GM21825 (cell line): ENCODE data around the gene CHODL.

Source experiments
- ATAC-seq: cut with Tn5 transposase; IDR thresholded peaks from one replicate; pipeline ENCODE4 v1.9.1; 2021; ENCODE audit warnings: mild to moderate bottlenecking, moderate library complexity; ENCODE audit not compliant: unreplicated experiment

Gene CHODL, protein sequence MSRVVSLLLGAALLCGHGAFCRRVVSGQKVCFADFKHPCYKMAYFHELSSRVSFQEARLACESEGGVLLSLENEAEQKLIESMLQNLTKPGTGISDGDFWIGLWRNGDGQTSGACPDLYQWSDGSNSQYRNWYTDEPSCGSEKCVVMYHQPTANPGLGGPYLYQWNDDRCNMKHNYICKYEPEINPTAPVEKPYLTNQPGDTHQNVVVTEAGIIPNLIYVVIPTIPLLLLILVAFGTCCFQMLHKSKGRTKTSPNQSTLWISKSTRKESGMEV

DNA sequence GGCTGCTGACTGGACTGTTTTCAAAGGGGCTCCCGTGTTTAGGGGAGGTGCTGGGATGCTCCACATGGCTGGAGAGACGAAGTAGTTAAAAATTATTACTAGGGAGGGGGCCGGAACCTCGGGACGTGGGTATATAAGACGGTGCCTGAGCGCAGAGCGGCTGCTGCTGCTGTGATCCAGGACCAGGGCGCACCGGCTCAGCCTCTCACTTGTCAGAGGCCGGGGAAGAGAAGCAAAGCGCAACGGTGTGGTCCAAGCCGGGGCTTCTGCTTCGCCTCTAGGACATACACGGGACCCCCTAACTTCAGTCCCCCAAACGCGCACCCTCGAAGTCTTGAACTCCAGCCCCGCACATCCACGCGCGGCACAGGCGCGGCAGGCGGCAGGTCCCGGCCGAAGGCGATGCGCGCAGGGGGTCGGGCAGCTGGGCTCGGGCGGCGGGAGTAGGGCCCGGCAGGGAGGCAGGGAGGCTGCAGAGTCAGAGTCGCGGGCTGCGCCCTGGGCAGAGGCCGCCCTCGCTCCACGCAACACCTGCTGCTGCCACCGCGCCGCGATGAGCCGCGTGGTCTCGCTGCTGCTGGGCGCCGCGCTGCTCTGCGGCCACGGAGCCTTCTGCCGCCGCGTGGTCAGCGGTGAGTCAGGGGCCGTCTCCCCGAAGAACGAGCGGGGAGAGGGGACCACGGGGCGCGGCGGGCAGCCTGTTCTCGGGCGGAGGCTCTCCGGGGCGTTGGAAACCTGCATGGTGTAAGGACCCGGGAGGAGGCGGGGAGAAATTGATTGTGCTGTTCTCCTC is at the start of gene CHODL:
CHODL (plus strand) TSS at position 163 of the 793 bp plus-strand sequence; CDS start at position 554, 391 bp downstream.
- ATAC-seq, result no peak

DNA sequence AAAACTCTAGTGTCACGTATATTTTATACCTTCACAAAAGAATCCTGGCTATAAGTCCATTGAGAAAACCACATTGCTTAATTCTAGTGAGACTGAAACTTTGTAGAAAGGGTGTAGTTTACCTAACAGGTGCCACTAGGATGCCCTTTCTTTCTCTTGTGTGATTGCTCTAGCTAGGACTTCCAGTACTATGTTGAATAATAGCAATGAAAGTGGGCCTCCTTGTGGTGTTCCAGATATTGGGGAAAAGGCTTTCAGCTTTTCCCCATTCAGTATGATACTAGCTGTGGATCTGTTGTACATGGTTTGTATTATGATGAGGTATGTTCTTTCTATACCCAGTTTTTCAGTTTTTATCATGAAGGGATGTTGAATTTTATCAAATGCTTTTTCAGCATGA is 39.7 kb upstream of the CHODL start:
- ATAC-seq, result no peak

DNA sequence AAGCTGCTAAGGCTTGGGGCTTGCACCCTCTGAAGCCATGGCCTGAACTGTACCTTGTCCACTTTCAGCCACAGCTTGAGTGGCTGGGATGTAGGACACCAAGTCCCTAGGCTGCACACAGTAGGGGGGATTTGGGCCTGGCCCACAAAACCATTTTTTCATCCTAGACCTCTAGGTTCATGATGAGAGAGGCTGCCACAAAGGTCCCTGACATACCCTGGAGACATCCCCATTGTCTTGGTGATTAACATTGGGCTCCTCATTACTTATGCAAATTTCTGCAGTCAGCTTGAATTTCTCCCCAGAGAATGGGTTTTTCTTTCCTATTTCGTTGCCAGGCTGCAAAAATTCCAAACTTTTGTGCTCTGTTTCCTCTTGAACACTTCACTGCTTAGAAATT is 26.3 kb upstream of the CHODL start:
- no peak for ATAC-seq

DNA sequence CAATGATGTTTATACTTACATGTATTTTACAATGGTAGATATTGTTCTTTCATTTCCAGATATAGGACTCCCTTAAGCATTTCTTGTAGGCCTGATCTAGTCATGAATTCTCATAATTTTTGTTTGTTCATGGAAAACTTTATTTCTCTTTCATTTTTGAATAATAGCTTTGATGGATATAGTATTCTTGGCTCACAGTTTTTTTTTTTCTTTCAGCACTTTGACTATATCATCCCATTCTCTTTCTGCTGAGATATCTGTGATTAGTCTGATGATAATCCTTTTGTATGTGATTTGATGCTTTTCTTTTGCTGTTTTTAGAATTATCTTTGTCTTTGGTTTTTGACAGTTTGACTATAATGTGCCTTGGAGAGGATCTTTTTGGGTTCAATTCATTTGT is 24.1 kb upstream of the CHODL start:
- ATAC-seq, result no peak

DNA sequence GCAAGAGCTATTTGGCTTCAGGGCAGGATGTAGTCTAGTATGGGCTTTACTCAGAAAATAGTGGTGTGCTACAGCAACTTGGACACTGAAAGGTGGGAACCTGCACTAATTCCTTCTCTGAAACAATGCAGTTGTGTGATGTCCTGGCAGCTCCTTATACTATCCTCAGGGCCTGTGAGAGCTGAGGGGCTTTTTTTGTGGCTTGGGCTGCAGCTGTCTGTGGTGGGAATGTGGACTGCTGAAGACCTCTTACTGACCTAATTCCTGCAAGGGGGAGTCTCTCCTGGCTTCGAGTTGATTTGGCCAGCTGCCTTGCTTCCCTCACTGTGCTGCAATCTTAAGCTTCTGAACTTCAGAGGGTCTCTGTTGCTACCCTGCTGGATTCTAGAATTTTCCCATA is 22.3 kb upstream of the CHODL start:
- no peak for ATAC-seq

DNA sequence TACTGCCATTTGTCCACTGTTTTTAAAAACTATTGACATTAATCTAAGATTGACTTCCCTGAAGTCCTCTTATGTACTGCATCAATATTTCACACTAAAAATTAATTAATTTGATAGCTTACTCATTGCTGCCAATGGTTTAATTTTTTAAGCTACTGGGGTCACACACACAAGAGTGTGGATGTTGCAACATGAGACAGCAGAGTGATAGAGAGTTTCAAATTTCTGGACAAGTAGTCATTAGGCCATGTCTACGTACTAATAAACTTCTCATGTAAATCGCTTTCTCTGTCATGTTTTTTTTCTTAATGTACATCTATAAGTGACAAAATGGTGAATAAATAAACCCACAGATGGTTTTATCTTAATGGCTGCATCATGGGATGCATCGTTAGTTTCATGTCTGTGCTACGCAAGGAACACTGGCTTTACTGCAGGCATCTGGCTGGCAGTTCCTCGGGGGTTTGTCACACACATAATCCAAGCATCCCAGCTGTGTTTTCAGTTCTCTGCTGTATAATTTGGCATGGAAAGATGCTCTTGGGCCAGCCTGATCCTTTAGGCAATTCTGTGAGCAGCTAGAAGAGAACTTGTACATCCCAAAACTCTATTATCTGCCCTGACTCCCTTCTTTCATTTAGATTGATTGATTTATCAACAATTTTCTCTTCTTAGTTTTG is 16.4 kb upstream of the CHODL start:
- no peak for ATAC-seq

DNA sequence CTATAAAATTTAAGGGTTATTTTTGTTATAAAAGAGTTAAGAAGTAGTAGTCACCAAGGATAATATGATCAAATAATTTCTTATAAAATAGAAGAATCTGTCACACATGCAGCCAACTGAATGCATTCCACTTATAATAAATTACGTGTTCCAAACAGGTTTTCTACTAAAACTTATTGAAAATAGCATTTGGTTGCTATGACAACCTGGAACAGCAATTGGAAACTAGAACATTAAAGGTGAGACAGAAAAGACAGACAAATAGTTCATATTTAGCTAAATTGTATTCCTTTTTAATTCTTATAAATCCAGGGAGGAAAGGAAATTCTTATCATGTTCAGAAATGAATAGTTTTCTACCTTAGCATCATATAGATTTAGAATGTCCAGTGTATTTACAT is 9.1 kb upstream of the CHODL start:
- no peak for ATAC-seq

DNA sequence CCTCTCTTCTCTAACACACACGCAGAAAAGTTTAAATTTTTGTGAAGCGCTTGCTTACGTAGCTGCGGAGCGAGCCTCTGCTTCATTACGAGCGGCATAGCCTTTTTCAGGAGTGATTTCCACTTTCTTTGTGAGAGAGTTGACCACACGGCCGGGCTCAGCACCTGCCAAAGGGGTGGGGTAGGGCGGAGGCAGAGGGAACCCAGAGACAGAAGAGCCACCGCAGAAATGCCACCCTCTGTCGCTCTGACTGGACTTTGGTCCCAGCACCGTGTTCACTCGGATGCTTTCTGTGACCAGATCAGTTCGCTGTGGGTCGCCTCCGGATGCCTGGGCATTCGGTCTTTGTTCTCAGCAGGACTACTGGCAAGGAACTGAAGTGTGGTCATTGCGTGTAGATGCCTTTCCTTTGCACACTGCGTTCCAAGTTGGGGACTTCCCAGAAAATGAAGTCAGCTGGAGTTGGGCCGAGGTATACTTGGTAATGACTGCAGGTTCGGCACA is 883 bp downstream of the CHODL start:
- ATAC-seq, result no peak

DNA sequence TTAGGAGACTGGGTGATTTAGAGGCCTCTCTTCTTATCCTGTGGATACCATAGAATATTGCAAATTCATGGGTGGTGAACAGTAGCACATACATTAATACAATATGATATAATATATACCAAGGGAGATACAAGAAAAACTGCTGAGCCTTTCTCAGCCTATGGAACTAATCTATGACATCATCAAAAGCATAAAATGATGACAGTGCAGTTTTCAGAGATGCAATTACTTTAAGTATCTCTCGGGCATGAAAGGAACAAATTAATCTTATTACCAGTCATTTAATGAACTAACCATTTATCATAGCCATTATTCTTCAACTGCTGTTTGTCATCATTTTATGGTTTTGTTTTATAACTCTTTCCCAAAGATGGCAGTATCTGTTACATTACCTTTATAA is 3.5 kb downstream of the CHODL start:
- ATAC-seq, result no peak

DNA sequence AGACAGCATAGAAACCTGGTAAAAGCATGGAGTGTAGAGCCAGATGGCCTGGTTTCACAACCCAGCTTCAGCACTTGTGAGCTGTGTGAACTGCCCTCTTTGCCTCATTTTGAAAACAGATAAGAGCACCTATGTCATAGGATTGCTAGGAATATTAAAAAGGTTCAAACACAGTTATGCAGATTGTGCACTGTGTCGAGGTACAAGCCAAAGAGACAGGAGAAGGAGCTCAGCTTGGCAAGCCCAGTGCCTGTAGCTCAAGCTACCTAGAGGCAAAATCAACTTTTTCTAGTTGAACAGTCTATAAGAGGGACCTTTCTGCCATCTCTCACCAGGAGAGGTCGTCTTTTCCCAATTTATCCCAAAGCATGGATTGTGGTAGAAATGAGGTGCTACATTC is 5.0 kb downstream of the CHODL start:
- no peak for ATAC-seq

DNA sequence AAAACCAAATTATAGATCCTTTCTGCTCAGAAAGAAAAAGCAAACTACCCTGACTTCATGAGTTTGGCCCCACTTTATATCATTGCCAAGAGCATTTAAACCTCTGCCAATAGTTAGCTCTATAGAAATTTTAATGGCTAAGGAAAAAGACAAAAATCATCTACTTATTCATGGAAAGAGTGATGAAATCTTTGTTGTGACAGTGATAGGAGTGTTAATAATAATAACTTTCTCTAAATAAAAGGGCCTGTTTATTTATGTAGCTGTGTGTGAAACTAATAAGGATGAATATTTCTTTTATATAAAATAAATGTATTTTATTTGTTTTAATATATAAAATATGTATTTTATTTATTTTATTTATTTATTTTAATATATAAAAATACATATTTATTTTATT is 6.4 kb downstream of the CHODL start:
- no peak for ATAC-seq

DNA sequence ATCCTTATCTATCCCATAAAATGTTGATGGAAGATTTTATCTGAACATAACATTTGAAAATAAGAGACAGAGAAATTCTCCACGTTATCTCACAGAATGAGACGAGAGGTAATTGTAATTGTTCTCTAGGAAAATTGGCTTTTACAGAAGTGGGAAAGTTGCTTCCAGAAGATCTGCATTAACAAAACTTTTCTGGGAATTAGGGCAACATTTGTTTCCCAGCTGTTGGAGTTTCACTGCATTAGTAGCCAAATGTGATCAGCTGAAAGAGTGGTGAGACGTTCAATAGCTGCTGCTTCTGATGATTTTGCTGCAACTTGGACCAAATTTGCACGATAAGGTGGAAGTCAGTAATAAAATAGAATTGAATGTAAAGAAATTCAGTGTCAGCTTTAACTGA is 7.6 kb downstream of the CHODL start:
- ATAC-seq, result no peak

DNA sequence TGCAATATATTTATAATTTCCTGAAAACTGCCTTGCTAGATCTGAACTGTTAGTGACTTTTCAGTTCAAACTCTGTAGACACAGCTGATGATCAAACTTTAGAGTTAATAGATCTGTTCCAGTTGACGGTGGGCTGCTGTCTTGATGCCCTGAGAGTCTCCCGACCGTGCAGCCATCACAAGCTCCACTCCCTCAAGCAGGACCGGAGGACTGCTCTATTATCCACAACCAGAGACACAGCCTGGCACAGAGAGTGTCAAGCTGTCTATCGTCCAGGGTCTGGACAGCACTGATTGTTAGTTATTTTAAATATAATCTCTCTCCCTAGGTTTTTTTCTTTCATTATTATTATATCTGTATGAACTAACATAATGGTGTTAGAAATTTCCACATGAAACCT is 8.0 kb downstream of the CHODL start:
- ATAC-seq, result no peak

DNA sequence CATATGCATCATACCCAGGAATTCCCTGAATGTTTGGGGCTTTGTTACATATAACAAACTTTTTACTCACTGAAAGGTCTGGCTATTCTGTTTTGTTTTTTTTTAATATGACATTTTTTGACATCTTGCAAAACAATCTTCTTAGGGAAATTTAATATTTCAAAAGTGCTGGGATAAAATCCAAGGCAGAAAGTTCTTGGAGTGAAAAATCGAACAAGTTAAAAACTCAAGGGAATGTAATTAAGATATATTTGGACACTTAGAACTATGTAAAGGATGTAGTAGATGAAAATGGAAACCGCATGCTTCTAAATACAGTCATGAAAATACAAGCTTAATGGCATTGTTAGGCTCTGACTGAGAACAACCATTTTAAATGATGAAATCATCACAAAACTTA is 8.6 kb downstream of the CHODL start:
- no peak for ATAC-seq

DNA sequence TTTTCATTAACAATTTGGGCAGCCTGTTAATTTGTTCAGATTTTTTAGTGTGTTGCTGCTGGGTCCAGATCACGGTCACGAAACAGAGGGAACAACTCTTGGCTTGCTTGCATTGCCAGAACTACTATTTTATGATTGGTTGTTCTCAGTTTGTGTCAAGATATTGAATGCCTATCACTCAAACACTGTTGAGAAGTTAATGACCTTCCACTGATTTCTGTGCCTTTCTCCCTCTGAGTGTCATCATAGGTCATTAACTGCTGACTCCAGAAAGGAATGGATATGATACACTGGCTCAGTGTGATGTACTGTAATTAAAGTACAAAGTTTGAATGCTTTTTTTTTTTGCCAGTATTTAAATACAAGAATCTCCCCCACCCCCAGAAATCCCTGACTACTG is 9.2 kb downstream of the CHODL start:
- no peak for ATAC-seq

DNA sequence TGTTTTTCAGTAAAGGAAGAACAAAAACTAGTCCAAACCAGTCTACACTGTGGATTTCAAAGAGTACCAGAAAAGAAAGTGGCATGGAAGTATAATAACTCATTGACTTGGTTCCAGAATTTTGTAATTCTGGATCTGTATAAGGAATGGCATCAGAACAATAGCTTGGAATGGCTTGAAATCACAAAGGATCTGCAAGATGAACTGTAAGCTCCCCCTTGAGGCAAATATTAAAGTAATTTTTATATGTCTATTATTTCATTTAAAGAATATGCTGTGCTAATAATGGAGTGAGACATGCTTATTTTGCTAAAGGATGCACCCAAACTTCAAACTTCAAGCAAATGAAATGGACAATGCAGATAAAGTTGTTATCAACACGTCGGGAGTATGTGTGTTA is 21.3 kb downstream of the CHODL start:
- ATAC-seq, result no peak

DNA sequence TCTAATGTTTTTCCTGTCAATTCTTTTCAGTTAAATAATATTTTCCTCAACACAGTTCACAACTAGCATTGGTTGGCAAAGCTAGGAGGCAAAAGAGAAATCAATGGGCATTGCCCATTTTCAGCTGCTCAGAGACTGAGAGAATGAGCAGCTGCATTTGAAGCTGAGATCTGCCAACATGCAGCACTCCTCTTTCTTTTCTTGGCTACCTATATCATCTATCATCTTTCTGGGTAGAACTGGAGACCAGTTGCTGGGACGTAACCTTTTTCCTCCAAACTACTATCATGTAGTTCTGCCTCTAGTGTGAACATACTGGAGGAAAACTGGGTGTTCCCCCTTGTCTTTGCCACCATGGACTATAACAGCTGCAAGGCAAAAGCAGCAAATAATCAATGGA is 22.9 kb downstream of the CHODL start:
- ATAC-seq, result no peak

DNA sequence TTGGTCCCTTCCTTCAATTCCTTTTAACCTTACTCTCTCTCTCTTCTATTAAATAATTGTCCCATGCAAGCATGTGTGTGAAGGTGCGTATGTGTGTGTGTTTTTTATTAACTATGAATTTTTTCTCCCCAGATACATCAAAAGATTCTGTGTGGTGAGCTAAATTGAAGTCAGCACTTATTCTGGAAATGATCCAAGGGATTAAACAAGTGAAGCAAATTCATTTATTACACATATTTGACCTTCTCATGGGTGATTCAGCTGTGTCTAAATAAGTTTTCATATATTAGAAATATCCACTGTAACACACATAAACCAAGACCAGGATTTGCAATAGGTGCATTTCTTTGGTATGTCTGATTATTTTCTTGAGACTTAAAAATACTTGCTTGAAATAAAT is 24.3 kb downstream of the CHODL start:
- no peak for ATAC-seq

DNA sequence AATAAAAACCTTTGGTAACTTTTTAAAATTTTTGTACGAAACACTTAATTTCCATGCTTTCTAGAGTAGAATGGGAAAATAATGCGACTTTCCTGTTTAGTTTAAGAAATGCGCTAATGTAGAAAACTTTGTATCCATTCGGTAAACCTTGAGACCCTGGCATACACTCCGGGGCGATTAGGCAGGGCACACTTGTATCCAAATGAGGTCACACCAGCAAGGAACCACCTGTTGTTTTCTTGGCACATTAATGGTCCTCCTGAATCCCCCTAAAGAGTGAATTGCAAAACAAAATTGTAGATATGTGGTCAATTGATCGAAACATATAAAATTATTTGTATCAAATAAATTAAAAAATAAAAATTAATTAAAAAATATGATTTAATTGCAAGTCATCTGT is 25.2 kb downstream of the CHODL start:
- no peak for ATAC-seq

DNA sequence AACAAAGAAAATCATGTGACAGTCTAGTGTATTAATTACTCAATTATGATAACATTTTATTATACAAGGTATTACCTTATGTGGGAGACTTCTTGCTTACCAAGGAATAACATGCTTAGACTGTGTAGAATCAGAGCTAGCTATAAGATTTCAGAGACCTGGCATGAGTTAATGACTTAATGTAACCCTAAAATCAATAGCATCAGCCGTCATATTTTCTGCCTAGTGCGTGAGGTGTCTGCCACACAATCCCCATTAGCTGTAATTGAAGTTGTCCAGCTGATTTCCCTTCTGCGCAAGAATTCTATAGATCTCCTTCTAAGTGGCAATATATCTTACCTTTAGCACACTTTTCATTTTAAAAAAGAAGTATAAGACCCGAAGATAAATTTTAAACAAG is 28.8 kb downstream of the CHODL start:
- no peak for ATAC-seq

DNA sequence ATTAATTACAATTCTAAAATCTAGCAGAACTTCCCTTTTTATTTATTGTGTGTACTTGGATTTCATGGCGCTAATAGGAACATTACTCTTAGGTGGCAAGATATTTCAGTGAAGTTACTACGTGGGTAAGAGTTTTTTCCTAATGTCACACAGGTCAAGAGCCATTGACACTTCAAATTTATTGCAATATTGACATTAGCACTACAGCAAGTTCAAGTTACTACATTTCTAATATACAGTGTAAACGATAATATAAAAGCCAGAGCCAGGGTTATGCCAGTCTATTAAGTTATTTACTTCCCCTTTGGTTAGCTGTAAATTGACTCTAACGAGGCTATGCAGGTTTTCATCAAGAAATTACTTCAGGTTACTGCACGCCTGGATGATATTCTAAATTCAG is 29.7 kb downstream of the CHODL start:
- no peak for ATAC-seq

DNA sequence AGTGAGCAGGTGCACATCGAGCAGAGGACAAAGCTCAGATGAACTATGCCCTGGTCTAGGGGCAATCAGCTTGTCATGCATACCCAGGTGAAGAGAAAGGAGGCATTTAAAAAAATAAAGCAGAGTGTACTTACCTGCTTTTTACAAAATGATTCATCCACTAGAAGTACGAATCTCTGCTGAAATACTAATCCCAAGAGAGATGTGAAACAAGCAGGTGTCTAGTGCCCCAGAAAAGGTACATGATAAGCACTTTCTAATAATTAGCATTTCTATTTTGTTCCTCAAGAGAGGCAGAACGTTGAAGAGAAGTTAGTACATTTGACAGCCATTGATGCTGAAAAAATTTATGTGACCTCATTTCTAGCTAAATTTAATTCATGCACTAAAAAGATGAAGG is 31.1 kb downstream of the CHODL start:
- ATAC-seq, result no peak
